ENCODE data around the gene LPCAT4. TPM values are rescaled to one million over a fixed set of nuclear protein-coding genes. Genes with fewer than 3 reads are reported as not detected.

LPCAT4 gene
- total RNA-seq, 4 donors from 2014 or later, result 7.5 to 14.9 (median 11.5) TPM

GRCh38 chr15:34318277-34319079 is 48.5 kb downstream of the LPCAT4 start:
- H3K4me3 ChIP-seq, result peak overlapping the region; percentile 52 to 58 (median 55)
- peak overlapping the region; percentile 35 to 64 (median 53) for H3K27ac ChIP-seq (replicated peaks in 1 of 4)
- WGBS, result 12% methylated on average over 10 of the region's 10 CpGs
- intact Hi-C loops (cut with DNase I), result no loop called here
- no peaks in the 10 kb centered on the region for H3K27me3 ChIP-seq
- no peak for TF ChIP-seq CTCF (IDR thresholded peaks at IDR 0.05)
- TF ChIP-seq POLR2AphosphoS5 (IDR thresholded peaks at IDR 0.05), result peak; percentile 72 to 78
- peaks cover 9 to 21% (median 16%) of the 10 kb centered on the region in 4 donors for H3K4me1 ChIP-seq
- H3K9me3 ChIP-seq, result no peaks in the 10 kb centered on the region
- no peak for DNase-seq (ENCODE audit: extremely low spot score)
- peaks cover 0 to 11% (median 0%) of the 10 kb centered on the region in 4 donors for H3K36me3 ChIP-seq

DNA sequence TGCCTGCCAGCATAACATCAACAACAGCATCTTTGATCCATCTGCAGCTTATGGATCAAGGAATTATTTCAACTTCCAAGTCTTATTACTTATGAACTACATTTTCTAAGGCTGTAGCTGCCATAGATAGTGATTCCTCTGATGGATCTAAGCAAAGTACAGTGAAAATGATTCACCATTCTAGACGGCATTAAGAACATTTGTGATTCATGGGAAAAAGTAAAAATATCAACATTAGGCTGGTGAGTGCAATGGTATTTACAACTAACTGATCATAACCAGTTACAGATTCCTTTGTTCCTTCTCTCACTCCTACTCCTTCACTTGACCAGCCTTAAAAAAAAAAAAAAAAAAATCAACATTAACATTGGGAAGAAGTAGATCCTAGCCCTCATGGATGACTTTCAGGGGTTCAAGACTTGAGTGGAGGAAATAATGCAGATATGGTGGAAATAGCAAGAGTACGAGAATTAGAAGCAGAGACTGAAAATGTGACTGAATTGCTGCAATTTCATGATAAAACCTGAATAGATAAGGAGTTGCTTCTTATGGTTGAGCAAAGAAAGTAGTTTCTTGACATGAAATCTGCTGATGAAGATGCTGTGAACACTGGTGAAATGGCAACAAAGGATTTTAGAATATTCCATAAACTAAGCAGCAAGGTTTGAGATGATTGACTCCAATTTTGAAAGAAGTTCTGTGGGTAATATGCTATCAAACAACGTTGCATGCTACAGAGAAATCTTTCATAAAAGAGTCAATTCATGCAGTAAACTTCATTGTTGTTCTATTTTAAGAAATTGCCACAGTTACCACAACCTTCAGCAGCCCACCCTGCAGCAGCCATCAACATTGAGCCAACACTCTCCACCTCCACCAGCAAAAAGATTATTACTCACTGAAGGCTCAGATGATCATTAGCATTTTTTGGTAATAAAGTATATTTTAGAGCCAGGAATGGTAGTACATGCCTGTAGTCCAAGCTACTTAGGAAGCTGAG is 52.2 kb downstream of the LPCAT4 start:
- Histone ChIP-seq H3K36me3 (peaks cover 0 to 11% (median 0%) of the 10 kb centered on the region in 4 donors), H3K4me1 (peaks cover 9 to 21% (median 16%) of the 10 kb centered on the region in 4 donors), H3K4me3 (no peak overlapping the region), H3K27ac (replicated peaks in 1 of 4) (no peak overlapping the region), H3K27me3 (no peaks in the 10 kb centered on the region), H3K9me3 (no peaks in the 10 kb centered on the region)
- WGBS, result 82% methylated on average over 3 of the region's 3 CpGs
- intact Hi-C loops (cut with DNase I), result no loop called here
- DNase-seq (ENCODE audit: extremely low spot score), result no peak
- no peak for TF ChIP-seq CTCF (IDR thresholded peaks at IDR 0.05)
- no peak for TF ChIP-seq EP300 (IDR thresholded peaks at IDR 0.05)
- TF ChIP-seq POLR2A (IDR thresholded peaks at IDR 0.05; ENCODE audit: low read depth), result no peak
- no peak for TF ChIP-seq POLR2AphosphoS5 (IDR thresholded peaks at IDR 0.05)

- DNase-seq (ENCODE audit: extremely low spot score), result no peak
- Histone ChIP-seq H3K4me3 (no peak overlapping the region), H3K27me3 (no peaks in the 10 kb centered on the region), H3K4me1 (peaks cover 0 to 3% (median 2%) of the 10 kb centered on the region in 4 donors), H3K27ac (replicated peaks in 1 of 4) (no peak overlapping the region), H3K9me3 (no peaks in the 10 kb centered on the region), H3K36me3 (peaks cover 0 to 11% (median 2%) of the 10 kb centered on the region in 4 donors)
- intact Hi-C loops (cut with DNase I), result no loop called here
- no peak for TF ChIP-seq POLR2A (IDR thresholded peaks at IDR 0.05; ENCODE audit: low read depth)
- TF ChIP-seq POLR2AphosphoS5 (IDR thresholded peaks at IDR 0.05), result no peak
- no peak for TF ChIP-seq EP300 (IDR thresholded peaks at IDR 0.05)
- no peak for TF ChIP-seq CTCF (IDR thresholded peaks at IDR 0.05)
- WGBS, result 94% methylated on average over 1 of the region's 1 CpG
These were observed 55.4 kb downstream of the LPCAT4 start for GRCh38 chr15:34311563-34311962.

Small RNA genes within 50 kb of the gene (small RNA-seq; reads per million reads assigned to genes)
- gene MIR1233-1 (0 reads per million in 3 donors), gene RF00019 (0 reads per million in 3 donors)

Other genes with a start within 250 kb of the LPCAT4 start
- 10 to 100 TPM; 29.9 to 61.9 (median 32.8) TPM for gene KATNBL1, start 157.1 kb downstream of the LPCAT4 start, total RNA-seq
- 100 to 1,000 TPM; 121 to 155 (median 133) TPM for gene EMC4, start 142.2 kb downstream of the LPCAT4 start, total RNA-seq
- 10 to 100 TPM; 16.1 to 21.4 (median 16.3) TPM for gene SLC12A6, start 29.4 kb downstream of the LPCAT4 start, total RNA-seq
- 100 to 1,000 TPM in 3 of 4 donors, 10 to 100 TPM in 1; 78.5 to 136 (median 116) TPM for gene NOP10, start 24.1 kb downstream of the LPCAT4 start, total RNA-seq
- not detected for gene NUTM1, start 23.9 kb downstream of the LPCAT4 start, total RNA-seq
- gene GOLGA8A, start 70.6 kb upstream of the LPCAT4 start, total RNA-seq, result 10 to 100 TPM; 13.2 to 35.3 (median 16.4) TPM
- 10 to 100 TPM; 20.3 to 70.2 (median 42.4) TPM for gene GOLGA8B, start 216.5 kb upstream of the LPCAT4 start, total RNA-seq